Breast epithelium (tissue), 4 donors: Measurements from ENCODE around the gene TXN2. TPM values are rescaled to one million over a fixed set of nuclear protein-coding genes. Genes with fewer than 3 reads are reported as not detected.

Experiments
- DNase-seq, 2 donors: peaks; one replicate each; pipeline ENCODE4 v3.0.0-alpha.2; 2019; ENCODE audit warnings: low spot score in 2 of 2
- H3K27ac ChIP-seq, 2 donors: fragments of 200-600 bp; sonication (generic) in 1 of 2; one replicate each; pipeline ENCODE4 v1.5.1; 2016 to 2019; ENCODE audit warnings: mild to moderate bottlenecking in 1 of 2
- H3K27me3 ChIP-seq, 2 donors: fragments of 200-600 bp; sonication (generic) in 1 of 2; one replicate each; pipeline versions ENCODE4 v1.5.1 to v1.6.0; 2017 to 2019; ENCODE audit warnings: control low read depth in 1 of 2, mild to moderate bottlenecking in 1 of 2
- H3K36me3 ChIP-seq: fragments of 200-600 bp; one replicate; pipeline ENCODE4 v1.5.1; 2019
- H3K4me1 ChIP-seq, 2 donors: fragments of 200-600 bp; sonication (generic); one replicate each; pipeline ENCODE4 v1.5.1; 2016 to 2019; ENCODE audit warnings: control low read depth in 1 of 2
- H3K4me3 ChIP-seq, 3 donors: fragments of 200-600 bp; sonication (generic); 1 replicate in 2 of 3; 2 replicates in 1 of 3; pipeline ENCODE4 v1.5.1; 2016 to 2019; ENCODE audit warnings: mild to moderate bottlenecking in 3 of 3, moderate library complexity in 2 of 3
- H3K9me3 ChIP-seq, 2 donors: fragments of 200-600 bp; sonication (generic) in 1 of 2; one replicate each; pipeline ENCODE4 v1.5.1; 2016 to 2019; ENCODE audit warnings: control low read depth in 1 of 2
- POLR2A ChIP-seq: fragments of 450-650 bp; IDR thresholded peaks from one replicate; pipeline ENCODE4 v1.6.1; 2016; ENCODE audit warnings: antibody characterized with exemption, mild to moderate bottlenecking, moderate library complexity
- POLR2AphosphoS5 ChIP-seq, 3 donors: sonication (generic); formaldehyde crosslinking; IDR thresholded peaks; one replicate each; pipeline ENCODE4 v1.6.1; 2017; ENCODE audit warnings: antibody characterized with exemption in 3 of 3
- intact Hi-C: fragments of 100-400 bp; cut with DNase I; formaldehyde crosslinking; loops from one replicate; pipeline ENCODE4 v1.15.1; 2023; ENCODE audit warnings: low total_unique reads
- total RNA-seq, 3 donors: library from RNA; depleted of rRNA; stranded (reverse); fragments of >200 nt; gene quantifications; one replicate each; pipeline ENCODE4 v1.1.0, GENCODE V29; 2016
- TF ChIP-seq, protein P1 (sequence below), 3 donors: fragments of 450-650 bp; IDR thresholded peaks; one replicate each; pipeline ENCODE4 v1.5.1; 2016 to 2017; ENCODE audit warnings: antibody characterized with exemption in 3 of 3, mild to moderate bottlenecking in 3 of 3, moderate library complexity in 3 of 3

The TXN2 gene
- total RNA-seq, 3 donors from 2014 or later, result 52.3 to 71.1 (median 58.1) TPM

DNA sequence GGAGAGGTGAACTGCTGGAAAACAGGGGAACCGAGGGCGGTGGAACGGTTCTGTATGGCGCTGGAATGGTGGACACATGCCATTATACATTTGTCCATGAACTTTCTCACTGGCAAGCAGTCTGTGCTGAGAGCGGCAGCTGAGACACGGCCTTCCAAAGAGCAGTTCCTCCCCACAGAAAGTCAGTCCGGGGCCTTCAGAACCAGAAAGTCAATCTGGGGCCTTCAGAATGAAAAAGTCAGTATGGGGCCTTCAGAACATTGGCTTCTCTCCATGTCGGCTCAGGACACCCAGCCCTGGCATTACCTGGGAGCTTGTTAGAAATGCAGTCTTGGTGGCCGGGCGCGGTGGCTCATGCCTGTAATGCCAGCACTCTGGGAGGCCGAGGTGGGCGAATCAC, 8.8 kb downstream of the TXN2 start:
- H3K9me3 ChIP-seq, result no peaks in the 10 kb centered on the region
- H3K4me3 ChIP-seq, result no peak overlapping the region
- H3K36me3 ChIP-seq, result no peaks in the 10 kb centered on the region
- TF ChIP-seq, protein P1, sequence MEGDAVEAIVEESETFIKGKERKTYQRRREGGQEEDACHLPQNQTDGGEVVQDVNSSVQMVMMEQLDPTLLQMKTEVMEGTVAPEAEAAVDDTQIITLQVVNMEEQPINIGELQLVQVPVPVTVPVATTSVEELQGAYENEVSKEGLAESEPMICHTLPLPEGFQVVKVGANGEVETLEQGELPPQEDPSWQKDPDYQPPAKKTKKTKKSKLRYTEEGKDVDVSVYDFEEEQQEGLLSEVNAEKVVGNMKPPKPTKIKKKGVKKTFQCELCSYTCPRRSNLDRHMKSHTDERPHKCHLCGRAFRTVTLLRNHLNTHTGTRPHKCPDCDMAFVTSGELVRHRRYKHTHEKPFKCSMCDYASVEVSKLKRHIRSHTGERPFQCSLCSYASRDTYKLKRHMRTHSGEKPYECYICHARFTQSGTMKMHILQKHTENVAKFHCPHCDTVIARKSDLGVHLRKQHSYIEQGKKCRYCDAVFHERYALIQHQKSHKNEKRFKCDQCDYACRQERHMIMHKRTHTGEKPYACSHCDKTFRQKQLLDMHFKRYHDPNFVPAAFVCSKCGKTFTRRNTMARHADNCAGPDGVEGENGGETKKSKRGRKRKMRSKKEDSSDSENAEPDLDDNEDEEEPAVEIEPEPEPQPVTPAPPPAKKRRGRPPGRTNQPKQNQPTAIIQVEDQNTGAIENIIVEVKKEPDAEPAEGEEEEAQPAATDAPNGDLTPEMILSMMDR (IDR thresholded peaks at IDR 0.05), result no peak
- TF ChIP-seq POLR2AphosphoS5 (IDR thresholded peaks at IDR 0.05) (no peak), POLR2A (no peak)
- no peak for DNase-seq
- intact Hi-C loops, result no loop called here
- peak overlapping the region in 1 of 2 donors; percentile 50 for H3K27ac ChIP-seq
- peaks cover 0 to 16% of the 10 kb centered on the region in 2 donors for H3K4me1 ChIP-seq
- H3K27me3 ChIP-seq, result no peaks in the 10 kb centered on the region

DNA sequence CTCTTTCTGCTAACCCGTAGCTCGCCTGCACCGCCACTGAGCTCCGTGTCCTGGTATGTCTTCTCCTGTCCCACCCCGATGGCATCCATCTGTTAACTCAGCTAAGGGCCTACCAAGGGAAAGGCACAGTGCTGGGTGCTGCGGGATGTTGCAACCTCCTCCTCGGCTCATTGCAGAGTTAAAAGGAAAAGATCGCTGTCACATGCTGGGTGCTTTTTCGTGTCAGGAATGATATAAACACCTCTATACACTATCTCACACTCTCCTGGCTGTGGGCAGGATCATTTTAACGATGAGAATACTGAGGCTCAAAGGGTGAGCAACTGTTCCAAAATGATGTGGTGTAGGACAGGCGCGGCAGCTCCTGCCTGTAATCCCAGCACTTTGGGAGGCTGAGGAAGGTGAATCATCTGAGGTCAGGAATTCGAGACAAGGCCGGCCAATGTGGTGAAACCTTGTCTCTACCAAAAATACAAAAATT, 10.1 kb downstream of the TXN2 start:
- intact Hi-C loops, result no loop called here
- TF ChIP-seq, protein P1 (IDR thresholded peaks at IDR 0.05), result no peak
- TF ChIP-seq POLR2A, result no peak
- no peak for TF ChIP-seq POLR2AphosphoS5 (IDR thresholded peaks at IDR 0.05)
- no peak for DNase-seq
- H3K27me3 ChIP-seq, result no peaks in the 10 kb centered on the region
- no peaks in the 10 kb centered on the region for H3K9me3 ChIP-seq
- peaks cover 0 to 20% of the 10 kb centered on the region in 2 donors for H3K4me1 ChIP-seq
- H3K4me3 ChIP-seq, result peak overlapping the region in 1 of 3 donors; percentile 9
- no peaks in the 10 kb centered on the region for H3K36me3 ChIP-seq
- peak overlapping the region; percentile 64 to 98 for H3K27ac ChIP-seq

DNA sequence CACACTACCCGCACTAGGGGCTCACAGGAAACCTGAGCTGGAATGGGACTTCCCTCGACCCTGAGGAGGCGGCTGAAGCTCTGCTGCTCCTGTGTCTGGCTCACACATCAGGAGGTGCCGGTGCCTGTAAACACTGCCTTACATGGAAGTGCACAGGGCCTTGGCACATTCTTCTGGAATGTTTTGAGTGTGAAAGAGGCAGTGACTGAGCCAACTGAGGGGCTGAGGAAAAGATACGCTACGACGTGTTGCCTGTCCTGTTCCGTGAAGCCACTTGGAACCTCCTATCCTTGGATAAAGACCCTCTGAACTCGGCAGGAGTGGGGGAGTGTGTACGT, 10.5 kb downstream of the TXN2 start:
- peaks cover 0 to 24% of the 10 kb centered on the region in 2 donors for H3K4me1 ChIP-seq
- H3K36me3 ChIP-seq, result no peaks in the 10 kb centered on the region
- no peaks in the 10 kb centered on the region for H3K9me3 ChIP-seq
- no peaks in the 10 kb centered on the region for H3K27me3 ChIP-seq
- no peak overlapping the region for H3K4me3 ChIP-seq
- TF ChIP-seq POLR2A (no peak), POLR2AphosphoS5 (IDR thresholded peaks at IDR 0.05) (no peak)
- TF ChIP-seq, protein P1 (IDR thresholded peaks at IDR 0.05), result no peak
- peak overlapping the region; percentile 64 to 98 for H3K27ac ChIP-seq
- DNase-seq, result no peak
- intact Hi-C loops, result no loop called here

DNA sequence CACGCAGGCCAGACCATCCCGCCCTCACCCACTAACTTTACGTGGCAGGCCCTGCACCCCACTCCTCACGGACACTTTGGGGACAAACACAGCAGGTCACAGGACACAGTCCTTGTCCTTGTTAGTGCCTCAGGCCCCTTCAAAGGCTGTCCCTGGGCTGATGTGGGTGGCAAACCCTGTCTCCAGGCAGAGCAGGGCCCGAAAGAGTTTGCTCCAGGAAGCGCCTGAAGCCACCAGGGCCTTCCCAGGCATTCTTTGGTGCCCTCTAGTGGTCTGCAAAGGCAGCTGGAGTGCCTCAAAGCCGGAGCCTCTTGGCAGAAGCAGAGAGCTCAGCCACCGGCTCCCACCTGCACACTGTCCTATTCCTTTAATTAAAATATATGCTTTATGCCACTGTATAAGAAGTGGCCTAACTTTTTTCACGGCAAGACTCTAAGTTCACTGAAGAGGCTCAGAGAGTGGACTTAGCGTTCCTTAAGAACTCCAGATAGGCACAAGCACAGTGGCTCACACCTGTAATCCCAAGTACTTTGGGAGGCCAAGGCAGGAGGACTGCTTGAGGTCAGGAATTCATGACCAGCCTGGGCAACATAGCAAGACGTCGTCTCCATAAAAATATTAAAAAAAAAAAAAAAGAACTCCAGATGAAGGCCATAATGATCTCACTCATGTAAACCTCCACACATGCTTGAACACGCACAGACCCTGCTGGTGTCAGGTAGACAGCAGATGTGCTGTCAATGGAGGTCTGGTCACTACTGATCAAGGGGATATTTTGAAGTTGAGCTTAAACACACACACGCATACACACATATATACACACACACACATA, 11.1 kb downstream of the TXN2 start:
- Histone ChIP-seq H3K9me3 (no peaks in the 10 kb centered on the region), H3K4me3 (no peak overlapping the region), H3K36me3 (no peaks in the 10 kb centered on the region), H3K4me1 (peaks cover 0 to 30% of the 10 kb centered on the region in 2 donors), H3K27me3 (no peaks in the 10 kb centered on the region), H3K27ac (peak overlapping the region; percentile 80 to 98)
- TF ChIP-seq POLR2A, result no peak
- peak in 2 of 3 donors; percentile 69 to 80 for TF ChIP-seq POLR2AphosphoS5 (IDR thresholded peaks at IDR 0.05)
- TF ChIP-seq, protein P1 (IDR thresholded peaks at IDR 0.05), result peak; percentile 45 to 94 (median 93)
- peak; percentile 79 to 84 for DNase-seq
- intact Hi-C loops, result no loop called here

DNA sequence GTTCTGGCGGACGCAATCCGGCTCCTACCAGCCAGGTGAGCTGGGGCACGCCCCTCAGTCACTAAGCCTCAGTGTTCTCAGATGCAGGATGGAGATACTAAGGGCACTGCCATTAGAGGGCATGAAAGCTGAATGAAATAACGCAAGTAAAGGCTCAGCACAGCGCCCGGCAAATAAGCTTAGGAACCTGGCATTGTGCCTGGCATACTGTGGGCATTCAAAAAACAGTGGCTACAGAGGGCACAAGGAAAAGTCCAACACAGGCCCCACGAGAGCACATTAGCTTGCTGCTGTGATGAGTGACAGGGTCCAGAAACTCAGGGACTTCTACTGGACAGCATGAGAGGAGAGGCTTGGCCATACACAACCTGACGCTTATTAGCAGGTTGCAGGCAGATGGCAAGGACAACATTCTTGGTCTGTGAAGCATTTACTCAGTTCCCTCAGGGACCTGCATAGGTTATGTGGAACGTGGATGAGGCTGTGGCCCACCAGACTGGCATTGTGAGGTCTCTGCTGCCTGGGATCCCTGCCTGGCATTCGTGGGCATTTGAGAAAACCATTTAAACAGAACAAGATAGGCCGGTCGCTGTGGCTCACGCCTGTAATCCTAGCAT, 12.2 kb downstream of the TXN2 start:
- DNase-seq, result no peak
- intact Hi-C loops, result no loop called here

More for the DNA sequence above, 12.2 kb downstream of the TXN2 start:
- H3K4me3 ChIP-seq, result no peak overlapping the region
- peaks cover 0 to 38% of the 10 kb centered on the region in 2 donors for H3K4me1 ChIP-seq
- no peaks in the 10 kb centered on the region for H3K9me3 ChIP-seq
- H3K27ac ChIP-seq, result peak overlapping the region; percentile 80 to 98
- H3K36me3 ChIP-seq, result no peaks in the 10 kb centered on the region
- peak in 1 of 3 donors; percentile 13 for TF ChIP-seq POLR2AphosphoS5 (IDR thresholded peaks at IDR 0.05)
- TF ChIP-seq, protein P1 (IDR thresholded peaks at IDR 0.05), result no peak
- no peaks in the 10 kb centered on the region for H3K27me3 ChIP-seq
